Activated naive CD4-positive, alpha-beta T cell treated with Interleukin-2 at 50 U/mL for 16 hours (primary cell): ENCODE measurements around the gene PGP.
"Not testable (repeated sequence)": the region's sequence is repeated elsewhere in the genome, so short reads cannot be mapped to it uniquely, and the experiment has no call there.

Source experiments
- DNase-seq: peaks from one replicate; pipeline ENCODE4 v3.0.0-alpha.2; 2020

The PGP gene

GRCh38 chr16:2214719-2214968, at the start of gene PGP:
TSS of gene PGP (minus strand) at chr16:2214840. CDS start at chr16:2214777, 63 bp downstream.
- no peak for DNase-seq

- not testable (repeated sequence) for DNase-seq
Observed at GRCh38 chr16:2263026-2263425, 48.4 kb upstream of the PGP start.

- no peak for DNase-seq
Observed at GRCh38 chr16:2260250-2260649, 45.6 kb upstream of the PGP start.

GRCh38 chr16:2258530-2258929, 43.9 kb upstream of the PGP start:
- DNase-seq, result not testable (repeated sequence)

- no peak for DNase-seq
Observed at GRCh38 chr16:2257726-2258125, 43.1 kb upstream of the PGP start.

- DNase-seq, result no peak
Observed at GRCh38 chr16:2256531-2257140, 42.0 kb upstream of the PGP start.

GRCh38 chr16:2253293-2253692, 38.7 kb upstream of the PGP start:
- no peak for DNase-seq

GRCh38 chr16:2252806-2253148, 38.1 kb upstream of the PGP start:
- DNase-seq, result no peak

- DNase-seq, result peak; percentile 82
Observed at GRCh38 chr16:2251296-2252111, 36.9 kb upstream of the PGP start, which contains the start of gene ECI1. TSS of gene ECI1 (minus strand) at chr16:2251587. CDS start at chr16:2251566, 21 bp downstream.

GRCh38 chr16:2250652-2251295, 36.1 kb upstream of the PGP start:
- DNase-seq, result peak; percentile 63

GRCh38 chr16:2246301-2246885, 31.8 kb upstream of the PGP start:
- DNase-seq, result no peak

GRCh38 chr16:2244926-2245795, 30.5 kb upstream of the PGP start:
- no peak for DNase-seq

GRCh38 chr16:2244301-2244700, 29.7 kb upstream of the PGP start:
- no peak for DNase-seq

- no peak for DNase-seq
Observed at GRCh38 chr16:2243781-2244180, 29.1 kb upstream of the PGP start.

GRCh38 chr16:2243031-2243528, 28.4 kb upstream of the PGP start:
- no peak for DNase-seq

GRCh38 chr16:2242598-2242997, 28.0 kb upstream of the PGP start:
- DNase-seq, result no peak

GRCh38 chr16:2240331-2240730, 25.7 kb upstream of the PGP start:
- not testable (repeated sequence) for DNase-seq

- DNase-seq, result no peak
Observed at GRCh38 chr16:2238838-2239675, 24.4 kb upstream of the PGP start.

GRCh38 chr16:2238150-2238837, 23.7 kb upstream of the PGP start:
- DNase-seq, result no peak

GRCh38 chr16:2237493-2238149, 23.0 kb upstream of the PGP start:
- DNase-seq, result no peak

- DNase-seq, result no peak
Observed at GRCh38 chr16:2237102-2237482, 22.5 kb upstream of the PGP start.
